Adipocyte (in vitro differentiated cells): ENCODE measurements around the gene HIVEP3.
"Not testable (repeated sequence)": the region's sequence is repeated elsewhere in the genome, so short reads cannot be mapped to it uniquely, and the experiment has no call there.

Experiments
- DNase-seq: peaks from one replicate; pipeline ENCODE4 v3.0.0-alpha.2; 2015; ENCODE audit warnings: low read depth
- H3K27me3 ChIP-seq: replicated peaks from 2 replicates; pipeline ENCODE4 v1.7.0; 2013; ENCODE audit warnings: mild to moderate bottlenecking, low read length, moderate library complexity; ENCODE audit not compliant: control insufficient read depth, insufficient read depth
- H3K36me3 ChIP-seq: 2 replicates; pipeline ENCODE4 v1.7.0; 2013; ENCODE audit warnings: low read length, mild to moderate bottlenecking, moderate library complexity; ENCODE audit not compliant: control insufficient read depth, insufficient read depth, severe bottlenecking
- H3K4me1 ChIP-seq: 2 replicates; pipeline ENCODE4 v1.7.0; 2013; ENCODE audit warnings: mild to moderate bottlenecking, low read length, moderate library complexity; ENCODE audit not compliant: control insufficient read depth, insufficient read depth
- H3K4me3 ChIP-seq: 2 replicates; pipeline ENCODE4 v1.7.0; 2013; ENCODE audit warnings: mild to moderate bottlenecking, low read length, moderate library complexity
- H3K9ac ChIP-seq: 2 replicates; pipeline ENCODE4 v1.7.0; 2013; ENCODE audit warnings: mild to moderate bottlenecking, low read length, moderate library complexity
- H3K9me3 ChIP-seq: 2 replicates; pipeline ENCODE4 v1.7.0; 2013; ENCODE audit warnings: mild to moderate bottlenecking, low read length, moderate library complexity; ENCODE audit not compliant: control insufficient read depth

Gene HIVEP3

DNA sequence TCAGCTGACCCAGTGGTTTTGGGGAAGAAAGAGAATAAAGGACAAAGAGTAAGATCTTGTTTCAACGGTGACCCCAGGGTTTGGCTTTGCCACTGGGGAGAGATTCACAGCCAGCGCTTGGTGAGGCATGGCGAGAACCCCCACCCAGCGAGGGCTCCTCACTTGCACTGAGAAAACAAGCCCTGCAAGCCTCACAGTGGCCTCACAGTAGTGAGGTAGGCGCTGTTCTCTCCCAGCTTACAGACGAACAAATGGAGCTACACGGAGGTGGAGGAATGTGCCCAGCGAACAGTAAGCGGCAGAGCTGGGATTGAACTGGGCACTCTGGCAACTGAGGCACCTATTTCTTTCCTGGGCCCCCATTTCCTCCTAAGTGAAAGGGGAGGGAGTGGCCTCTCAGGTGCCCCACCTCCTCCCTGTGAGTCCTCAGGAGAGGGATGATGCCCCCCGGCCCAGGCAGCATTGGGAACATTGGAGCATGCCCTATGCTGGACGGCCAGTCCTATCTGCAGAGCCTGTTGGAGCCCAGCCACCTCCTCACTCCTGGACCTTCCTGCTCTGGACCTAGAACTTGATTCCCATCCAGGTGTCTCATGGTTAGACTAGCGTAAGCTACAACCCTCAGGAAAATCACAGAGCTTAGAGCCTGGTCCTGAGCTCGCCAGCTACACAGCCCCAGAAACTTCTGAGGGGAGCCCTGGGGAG lies 360.8 kb downstream of the HIVEP3 start:
- no peak for DNase-seq
- Histone ChIP-seq H3K9me3 (peaks cover 6% of the 10 kb centered on the region), H3K4me3 (no peak overlapping the region), H3K36me3 (peaks cover 3% of the 10 kb centered on the region), H3K9ac (no peak overlapping the region), H3K4me1 (no peaks in the 10 kb centered on the region), H3K27me3 (no peaks in the 10 kb centered on the region)

DNA sequence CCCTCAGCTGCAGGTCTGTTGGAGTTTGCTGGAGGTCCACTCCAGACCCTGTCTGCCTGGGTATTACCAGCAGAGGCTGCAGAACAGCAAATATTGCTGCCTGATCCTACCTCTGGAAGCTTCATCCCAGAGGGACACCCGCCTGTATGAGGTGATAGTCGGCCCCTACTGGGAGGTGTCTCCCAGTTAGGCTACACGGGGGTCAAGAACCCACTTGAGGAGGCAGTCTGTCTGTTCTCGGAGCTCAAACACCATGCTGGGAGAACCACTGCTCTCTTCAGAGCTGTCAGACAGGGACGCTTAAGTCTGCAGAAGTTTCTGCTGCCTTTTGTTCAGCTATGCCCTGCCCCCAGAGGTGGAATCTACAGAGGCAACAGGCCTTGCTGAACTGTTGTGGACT lies 364.0 kb downstream of the HIVEP3 start:
- not testable (repeated sequence) for H3K9ac ChIP-seq, DNase-seq, H3K9me3 ChIP-seq, H3K27me3 ChIP-seq, H3K36me3 ChIP-seq, H3K4me3 ChIP-seq, H3K4me1 ChIP-seq

- DNase-seq = no peak
- Histone ChIP-seq H3K36me3 (no peaks in the 10 kb centered on the region), H3K9me3 (no peaks in the 10 kb centered on the region), H3K4me1 (peaks cover 4% of the 10 kb centered on the region), H3K9ac (no peak overlapping the region), H3K4me3 (no peak overlapping the region), H3K27me3 (no peaks in the 10 kb centered on the region)
These were observed 370.8 kb downstream of the HIVEP3 start for GRCh38 chr1:41547781-41548560.

GRCh38 chr1:41547336-41547735 lies 371.4 kb downstream of the HIVEP3 start:
- Histone ChIP-seq H3K36me3 (no peaks in the 10 kb centered on the region), H3K9ac (no peak overlapping the region), H3K4me3 (no peak overlapping the region), H3K9me3 (no peaks in the 10 kb centered on the region), H3K27me3 (no peaks in the 10 kb centered on the region), H3K4me1 (peaks cover 4% of the 10 kb centered on the region)
- DNase-seq = no peak

DNA sequence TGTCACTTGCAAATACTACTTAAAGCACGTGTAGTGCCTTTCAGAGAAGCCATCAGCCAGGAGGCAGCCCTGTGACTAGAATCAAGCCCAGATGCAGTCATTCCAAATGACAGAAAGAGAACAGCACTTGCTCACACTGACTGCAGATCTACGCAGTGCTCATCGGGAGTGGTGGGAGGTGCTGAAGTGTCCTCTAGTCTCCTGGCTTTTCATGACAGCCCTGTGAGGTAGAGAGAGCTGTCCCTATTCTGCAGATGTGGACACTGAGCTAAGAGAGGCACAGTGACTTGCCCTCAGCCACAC lies 371.9 kb downstream of the HIVEP3 start:
- Histone ChIP-seq H3K4me1 (peaks cover 4% of the 10 kb centered on the region), H3K9me3 (no peaks in the 10 kb centered on the region), H3K36me3 (no peaks in the 10 kb centered on the region), H3K9ac (no peak overlapping the region), H3K4me3 (no peak overlapping the region), H3K27me3 (no peaks in the 10 kb centered on the region)
- DNase-seq = no peak

- H3K9me3 ChIP-seq = no peaks in the 10 kb centered on the region
- peak; percentile 27 for DNase-seq
- no peaks in the 10 kb centered on the region for H3K36me3 ChIP-seq
- peaks cover 4% of the 10 kb centered on the region for H3K4me1 ChIP-seq
- no peaks in the 10 kb centered on the region for H3K27me3 ChIP-seq
- no peak overlapping the region for H3K9ac ChIP-seq
- no peak overlapping the region for H3K4me3 ChIP-seq
These were observed 372.5 kb downstream of the HIVEP3 start for GRCh38 chr1:41545996-41546832.

DNA sequence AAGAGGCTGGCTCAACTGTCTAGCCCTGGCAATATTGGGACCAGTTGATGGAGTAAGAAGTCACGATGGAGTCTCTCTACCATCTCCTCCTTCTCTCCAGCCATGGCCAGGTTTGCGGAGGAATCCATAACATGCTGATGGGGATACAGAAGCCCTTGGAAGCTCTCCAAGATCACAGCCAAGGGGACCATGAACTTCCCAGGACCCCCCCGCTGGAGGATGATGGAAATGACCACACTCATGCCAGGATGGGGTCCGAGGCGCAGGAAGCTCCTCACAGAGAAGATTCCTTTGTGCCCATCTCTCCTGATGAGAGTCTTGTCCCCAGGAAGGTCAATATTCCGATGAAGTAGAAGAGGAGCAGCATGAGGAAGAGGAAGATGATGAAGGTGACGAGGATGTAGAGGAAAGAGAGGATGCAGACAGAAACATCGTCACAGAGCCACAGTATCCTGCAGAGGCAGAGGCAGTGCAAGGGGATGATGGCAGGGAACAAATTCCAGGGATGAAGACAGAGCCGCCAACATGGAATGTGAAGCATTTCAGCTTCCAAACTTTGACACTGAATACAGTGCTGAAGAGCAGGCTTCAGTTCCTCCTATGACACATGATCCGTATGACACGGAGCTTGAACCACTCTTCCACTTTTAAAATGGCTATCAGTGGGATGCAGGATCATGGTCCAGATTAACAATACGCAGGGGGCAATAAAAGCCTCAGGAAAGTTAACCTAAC lies 376.4 kb downstream of the HIVEP3 start:
- Histone ChIP-seq H3K4me3 (no peak overlapping the region), H3K36me3 (no peaks in the 10 kb centered on the region), H3K9me3 (no peaks in the 10 kb centered on the region), H3K4me1 (peaks cover 15% of the 10 kb centered on the region), H3K27me3 (no peaks in the 10 kb centered on the region), H3K9ac (no peak overlapping the region)
- no peak for DNase-seq

GRCh38 chr1:41541592-41541952 lies 377.1 kb downstream of the HIVEP3 start:
- Histone ChIP-seq H3K4me1 (peaks cover 20% of the 10 kb centered on the region), H3K36me3 (no peaks in the 10 kb centered on the region), H3K9ac (no peak overlapping the region), H3K27me3 (no peaks in the 10 kb centered on the region), H3K4me3 (no peak overlapping the region), H3K9me3 (no peaks in the 10 kb centered on the region)
- DNase-seq = no peak

DNA sequence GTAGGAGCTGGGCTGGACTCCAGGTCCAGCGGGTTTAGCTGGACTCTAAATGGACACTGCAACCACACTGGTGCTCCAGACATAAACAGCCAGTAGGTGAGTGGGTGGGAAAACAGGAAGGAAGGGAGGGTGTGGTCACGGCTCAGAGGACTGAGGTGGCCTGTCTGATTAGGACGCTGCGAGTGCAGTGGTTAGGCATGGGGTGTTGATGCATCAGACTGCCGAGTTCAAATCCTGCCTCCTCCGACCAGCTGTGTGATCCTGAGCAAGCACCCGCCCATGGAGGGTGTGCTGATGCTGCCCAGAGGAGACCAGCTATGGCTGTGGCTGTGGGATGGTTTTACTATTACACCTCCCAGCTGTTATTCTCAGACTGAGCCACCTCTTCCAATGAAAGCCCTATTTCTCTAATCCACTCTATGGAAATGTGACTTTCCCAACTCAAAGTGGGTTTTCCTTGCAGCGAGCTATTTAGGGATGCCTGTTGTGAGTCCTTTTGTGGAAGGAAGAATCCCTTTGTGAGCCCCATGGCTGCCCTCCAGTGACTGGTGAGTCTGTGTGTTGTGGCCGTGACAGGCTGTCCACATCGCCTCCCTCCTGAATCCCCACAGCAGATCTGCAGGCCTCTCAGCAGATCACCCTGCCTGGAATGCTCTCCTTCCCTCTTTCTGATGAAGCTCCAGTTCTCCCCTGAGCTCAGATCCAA lies 377.7 kb downstream of the HIVEP3 start:
- H3K4me1 ChIP-seq = peaks cover 19% of the 10 kb centered on the region
- H3K4me3 ChIP-seq = no peak overlapping the region
- no peaks in the 10 kb centered on the region for H3K27me3 ChIP-seq
- H3K36me3 ChIP-seq = no peaks in the 10 kb centered on the region
- H3K9me3 ChIP-seq = no peaks in the 10 kb centered on the region
- DNase-seq = no peak
- no peak overlapping the region for H3K9ac ChIP-seq

DNA sequence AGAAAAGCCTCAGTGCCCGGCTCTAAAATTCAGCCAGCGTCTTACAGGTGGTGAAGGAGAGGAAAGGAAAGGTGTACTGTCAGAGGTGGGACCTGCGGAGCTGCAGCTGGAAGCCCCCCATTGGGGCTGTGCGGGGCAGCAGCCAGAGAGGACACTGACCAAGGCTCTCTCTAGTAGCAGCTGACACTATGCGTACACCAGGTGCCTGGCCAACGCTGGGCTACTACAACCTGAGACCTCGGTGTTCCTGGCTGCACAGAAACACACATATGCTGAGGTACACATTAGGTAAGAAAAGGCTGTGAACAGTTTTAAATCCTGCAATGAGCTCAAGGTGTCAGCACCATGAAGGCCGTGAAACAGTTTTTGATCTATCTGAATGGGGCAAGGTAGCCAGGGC lies 378.7 kb downstream of the HIVEP3 start:
- H3K4me1 ChIP-seq = peaks cover 19% of the 10 kb centered on the region
- H3K9ac ChIP-seq = no peak overlapping the region
- H3K27me3 ChIP-seq = no peaks in the 10 kb centered on the region
- H3K4me3 ChIP-seq = no peak overlapping the region
- H3K9me3 ChIP-seq = no peaks in the 10 kb centered on the region
- DNase-seq = no peak
- no peaks in the 10 kb centered on the region for H3K36me3 ChIP-seq
